ENCODE measurements around the gene MOB2.

The MOB2 gene

DNA sequence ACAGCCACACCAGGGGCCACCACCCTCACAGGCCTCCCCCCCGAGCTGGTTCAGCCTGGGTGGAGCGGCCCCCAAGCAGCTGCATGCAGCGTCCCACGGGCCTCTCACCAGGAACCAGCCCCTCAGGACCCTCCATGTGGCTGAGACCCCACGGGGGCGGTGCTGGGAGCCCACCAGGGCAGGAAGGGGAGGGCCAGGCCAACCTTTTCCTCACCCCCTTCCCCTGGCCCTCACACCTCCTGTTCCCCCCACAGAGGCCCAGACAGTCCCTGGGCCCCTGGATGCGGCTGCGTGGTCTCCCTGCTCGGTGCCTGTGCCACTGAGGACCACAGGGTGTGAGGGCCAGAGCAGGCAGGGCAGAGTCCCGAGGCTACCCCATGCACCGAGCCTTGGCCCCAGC, 46.5 kb downstream of the MOB2 start:
- no peak overlapping the region for H3K4me3 ChIP-seq (ENCODE audit: low read depth, low read length)
- in situ Hi-C loops (cut with HindIII; ENCODE audit: low sequenced_read_pairs) = no loop called here
- DNase-seq (ENCODE audit: low read depth, low spot score) = no peak
- TF ChIP-seq, protein P1, sequence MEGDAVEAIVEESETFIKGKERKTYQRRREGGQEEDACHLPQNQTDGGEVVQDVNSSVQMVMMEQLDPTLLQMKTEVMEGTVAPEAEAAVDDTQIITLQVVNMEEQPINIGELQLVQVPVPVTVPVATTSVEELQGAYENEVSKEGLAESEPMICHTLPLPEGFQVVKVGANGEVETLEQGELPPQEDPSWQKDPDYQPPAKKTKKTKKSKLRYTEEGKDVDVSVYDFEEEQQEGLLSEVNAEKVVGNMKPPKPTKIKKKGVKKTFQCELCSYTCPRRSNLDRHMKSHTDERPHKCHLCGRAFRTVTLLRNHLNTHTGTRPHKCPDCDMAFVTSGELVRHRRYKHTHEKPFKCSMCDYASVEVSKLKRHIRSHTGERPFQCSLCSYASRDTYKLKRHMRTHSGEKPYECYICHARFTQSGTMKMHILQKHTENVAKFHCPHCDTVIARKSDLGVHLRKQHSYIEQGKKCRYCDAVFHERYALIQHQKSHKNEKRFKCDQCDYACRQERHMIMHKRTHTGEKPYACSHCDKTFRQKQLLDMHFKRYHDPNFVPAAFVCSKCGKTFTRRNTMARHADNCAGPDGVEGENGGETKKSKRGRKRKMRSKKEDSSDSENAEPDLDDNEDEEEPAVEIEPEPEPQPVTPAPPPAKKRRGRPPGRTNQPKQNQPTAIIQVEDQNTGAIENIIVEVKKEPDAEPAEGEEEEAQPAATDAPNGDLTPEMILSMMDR (IDR thresholded peaks at IDR 0.05; ENCODE audit: low read depth, low read length) = no peak

- TF ChIP-seq, protein P1 (IDR thresholded peaks at IDR 0.05; ENCODE audit: low read depth, low read length) = no peak
- no peak for DNase-seq (ENCODE audit: low read depth, low spot score)
- H3K4me3 ChIP-seq (ENCODE audit: low read depth, low read length) = no peak overlapping the region
- in situ Hi-C loops (cut with HindIII; ENCODE audit: low sequenced_read_pairs) = no loop called here
Observed at GRCh38 chr11:1439341-1439740, 47.2 kb downstream of the MOB2 start.

DNA sequence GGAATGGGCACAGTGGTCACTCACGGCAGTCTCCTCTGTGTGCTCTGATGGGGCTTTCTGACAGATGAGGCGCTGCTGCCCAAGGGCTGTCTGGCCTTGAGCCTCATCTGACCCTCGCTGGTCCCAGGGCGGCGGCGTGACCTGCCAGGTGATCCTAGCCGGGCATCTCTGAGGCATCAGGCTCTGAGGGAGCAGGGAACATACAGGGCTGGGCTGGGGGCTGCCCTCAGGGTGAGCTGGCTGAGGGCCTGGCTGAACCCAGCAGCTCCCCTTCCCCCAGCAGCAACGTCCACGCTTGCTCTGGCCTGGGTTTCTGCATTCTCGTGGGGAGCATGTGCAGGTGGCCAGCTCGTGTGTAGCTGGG, 47.6 kb downstream of the MOB2 start:
- TF ChIP-seq, protein P1 (IDR thresholded peaks at IDR 0.05; ENCODE audit: low read depth, low read length) = no peak
- no peak for DNase-seq (ENCODE audit: low read depth, low spot score)
- in situ Hi-C loops (cut with HindIII; ENCODE audit: low sequenced_read_pairs) = no loop called here
- H3K4me3 ChIP-seq (ENCODE audit: low read depth, low read length) = no peak overlapping the region

DNA sequence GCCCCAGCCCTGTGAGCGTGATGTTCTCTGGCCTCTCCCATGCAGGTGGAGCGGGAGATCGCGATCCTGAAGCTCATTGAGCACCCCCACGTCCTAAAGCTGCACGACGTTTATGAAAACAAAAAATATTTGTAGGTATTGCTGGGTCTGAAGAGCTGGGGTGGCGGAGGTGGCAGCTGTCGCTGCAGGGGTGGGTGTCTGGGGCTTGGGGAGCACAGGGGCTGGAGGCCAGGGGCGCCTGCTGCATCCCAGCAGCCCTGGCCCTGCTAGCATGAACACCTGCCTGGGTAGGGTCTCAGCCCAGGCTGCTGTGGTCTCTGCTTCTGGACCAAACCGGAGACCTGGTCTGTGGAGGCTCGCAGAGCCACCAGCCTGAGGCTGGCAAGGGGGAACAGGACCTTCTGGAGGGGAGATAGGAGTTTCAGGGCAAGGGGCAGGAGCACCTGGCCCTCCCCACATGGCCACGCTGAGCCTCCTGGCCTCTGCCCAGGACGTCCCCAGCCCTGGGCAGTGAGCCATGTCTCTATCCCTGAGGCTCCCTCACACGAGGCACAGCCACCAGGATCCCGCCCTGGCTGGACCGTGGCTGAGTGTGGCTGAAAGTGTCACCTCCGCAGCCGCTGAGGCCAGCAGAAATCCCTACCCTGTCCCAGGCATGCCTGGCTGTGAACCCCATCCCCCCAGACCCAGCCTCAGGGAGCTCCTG, 48.2 kb downstream of the MOB2 start:
- H3K4me3 ChIP-seq (ENCODE audit: low read depth, low read length) = no peak overlapping the region
- TF ChIP-seq, protein P1 (IDR thresholded peaks at IDR 0.05; ENCODE audit: low read depth, low read length) = no peak
- in situ Hi-C loops (cut with HindIII; ENCODE audit: low sequenced_read_pairs) = no loop called here
- no peak for DNase-seq (ENCODE audit: low read depth, low spot score)

GRCh38 chr11:1437500-1437899, 49.1 kb downstream of the MOB2 start:
- peak; percentile 7 for DNase-seq (ENCODE audit: low read depth, low spot score)
- H3K4me3 ChIP-seq (ENCODE audit: low read depth, low read length) = no peak overlapping the region
- TF ChIP-seq, protein P1 (IDR thresholded peaks at IDR 0.05; ENCODE audit: low read depth, low read length) = no peak
- in situ Hi-C loops (cut with HindIII; ENCODE audit: low sequenced_read_pairs) = no loop called here

- TF ChIP-seq, protein P1 (IDR thresholded peaks at IDR 0.05; ENCODE audit: low read depth, low read length) = no peak
- in situ Hi-C loops (cut with HindIII; ENCODE audit: low sequenced_read_pairs) = no loop called here
- DNase-seq (ENCODE audit: low read depth, low spot score) = no peak
- no peak overlapping the region for H3K4me3 ChIP-seq (ENCODE audit: low read depth, low read length)
Observed at GRCh38 chr11:1436468-1437039, 50.0 kb downstream of the MOB2 start.

Data from astrocyte of the spinal cord (primary cell).